Fibroblast of lung (primary cell): ENCODE data around the gene TNFAIP8L3. TPM values are rescaled to one million over a fixed set of nuclear protein-coding genes. Genes with fewer than 3 reads are reported as not detected.

Experiments
- DNase-seq, 2 donors: peaks; one replicate each; pipeline versions ENCODE4 v3.0.0 to v3.0.0-alpha.2; 2010; ENCODE audit warnings: low read depth in 2 of 2
- H2AFZ ChIP-seq: 2 replicates; pipeline ENCODE4 v1.5.1; 2012; ENCODE audit warnings: low read length, control low read depth, inconsistent platforms
- H3K27ac ChIP-seq: 2 replicates; pipeline ENCODE4 v1.5.1; 2011; ENCODE audit warnings: low read length, control low read depth; ENCODE audit not compliant: insufficient read depth
- H3K27me3 ChIP-seq: 2 replicates; pipeline ENCODE4 v1.5.1; 2011; ENCODE audit warnings: mild to moderate bottlenecking, low read length; ENCODE audit not compliant: control insufficient read depth, insufficient read depth
- H3K36me3 ChIP-seq: 2 replicates; pipeline ENCODE4 v1.5.1; 2011; ENCODE audit warnings: low read length; ENCODE audit not compliant: control insufficient read depth, insufficient read depth
- H3K4me1 ChIP-seq: 2 replicates; pipeline ENCODE4 v1.5.1; 2011; ENCODE audit warnings: low read length; ENCODE audit not compliant: control insufficient read depth, insufficient read depth; ENCODE audit errors: extremely low read depth
- H3K4me2 ChIP-seq: 2 replicates; pipeline ENCODE4 v1.5.1; 2011; ENCODE audit warnings: low read length, control low read depth; ENCODE audit not compliant: insufficient read depth; ENCODE audit errors: extremely low read depth
- H3K4me3 ChIP-seq, 4 experiments: fragments of 200-600 bp in 1 of 4; sonication (generic) in 1 of 4; replicated peaks in 1 of 4; 2 replicates each; pipeline ENCODE4 v1.5.1; 2011 to 2016; ENCODE audit warnings: low read length in 4 of 4, low read depth in 3 of 4, mild to moderate bottlenecking in 3 of 4, control low read depth in 2 of 4, inconsistent platforms in 1 of 4, mixed read lengths in 1 of 4; ENCODE audit not compliant: insufficient read depth in 1 of 4; ENCODE audit errors: control extremely low read depth in 1 of 4
- H3K79me2 ChIP-seq: 2 replicates; pipeline ENCODE4 v1.5.1; 2012; ENCODE audit warnings: mild to moderate bottlenecking, low read length, inconsistent platforms; ENCODE audit not compliant: control insufficient read depth, insufficient read depth
- H3K9ac ChIP-seq: 2 replicates; pipeline ENCODE4 v1.5.1; 2011; ENCODE audit warnings: mild to moderate bottlenecking, low read length, control low read depth; ENCODE audit not compliant: insufficient read depth
- H3K9me3 ChIP-seq: 2 replicates; pipeline ENCODE4 v1.5.1; 2012; ENCODE audit warnings: low read depth, low read length; ENCODE audit not compliant: control insufficient read depth, insufficient read depth
- H4K20me1 ChIP-seq: 2 replicates; pipeline ENCODE4 v1.5.1; 2011; ENCODE audit warnings: low read length; ENCODE audit not compliant: control insufficient read depth, insufficient read depth; ENCODE audit errors: extremely low read depth
- CTCF ChIP-seq, 2 donors: IDR thresholded peaks in 1 of 2; conservative IDR thresholded peaks in 1 of 2; 1 replicate in 1 of 2; 2 replicates in 1 of 2; pipeline ENCODE4 v1.5.1; 2011 to 2012; ENCODE audit warnings: low read length in 2 of 2, control low read depth in 1 of 2, inconsistent platforms in 1 of 2, low read depth in 1 of 2, mild to moderate bottlenecking in 1 of 2
- EZH2 ChIP-seq: IDR thresholded peaks from 2 replicates; pipeline ENCODE4 v1.5.1; 2012; ENCODE audit warnings: low read length, control low read depth, mild to moderate bottlenecking; ENCODE audit errors: missing control alignments
- polyA plus RNA-seq, 2 donors: library from polyadenylated mRNA; depleted of rRNA in 1 of 2; stranded (reverse) in 1 of 2; unstranded in 1 of 2; fragments of >200 nt; gene quantifications; 2 replicates each; pipeline ENCODE4 v1.2.1, GENCODE V29; 2011 to 2012; ENCODE audit warnings: missing spikeins in 1 of 2
- total RNA-seq: library from RNA; depleted of rRNA; stranded (reverse); fragments of >200 nt; gene quantifications from 2 replicates; pipeline ENCODE4 v1.2.1, GENCODE V29; 2014

TNFAIP8L3 gene
- total and polyA plus RNA-seq, 2 donors (not counting 1 experiment from before 2014, with no cell fraction given) = 0.57 to 10.7 TPM

GRCh38 chr15:51075826-51076523 is 18.7 kb downstream of the TNFAIP8L3 start:
- no peak for TF ChIP-seq EZH2
- no peak for TF ChIP-seq CTCF (conservative IDR thresholded peaks at IDR 0.05 in 1 of 2, IDR thresholded peaks at IDR 0.05 in 1 of 2; ENCODE audit: low read depth in 1 of 2, low read length in 2 of 2)
- Histone ChIP-seq H3K9ac (no peak overlapping the region), H3K27ac (no peak overlapping the region), H3K4me2 (no peak overlapping the region), H3K4me1 (no peaks in the 10 kb centered on the region), H3K9me3 (no peaks in the 10 kb centered on the region), H4K20me1 (no peaks in the 10 kb centered on the region), H3K79me2 (no peaks in the 10 kb centered on the region), H3K27me3 (no peaks in the 10 kb centered on the region), H2AFZ (no peak overlapping the region), H3K4me3 (no peak overlapping the region), H3K36me3 (no peaks in the 10 kb centered on the region)
- DNase-seq = no peak

GRCh38 chr15:51075364-51075763 is 19.3 kb downstream of the TNFAIP8L3 start:
- DNase-seq = no peak
- H3K27me3 ChIP-seq = no peaks in the 10 kb centered on the region
- no peak overlapping the region for H2AFZ ChIP-seq
- H3K4me1 ChIP-seq = no peaks in the 10 kb centered on the region
- H3K9me3 ChIP-seq = no peaks in the 10 kb centered on the region
- no peaks in the 10 kb centered on the region for H4K20me1 ChIP-seq
- H3K36me3 ChIP-seq = no peaks in the 10 kb centered on the region
- no peaks in the 10 kb centered on the region for H3K79me2 ChIP-seq
- H3K9ac ChIP-seq = no peak overlapping the region
- H3K4me2 ChIP-seq = no peak overlapping the region
- no peak overlapping the region for H3K4me3 ChIP-seq
- TF ChIP-seq EZH2 = no peak
- no peak overlapping the region for H3K27ac ChIP-seq

GRCh38 chr15:51074926-51075325 is 19.8 kb downstream of the TNFAIP8L3 start:
- Histone ChIP-seq H3K9me3 (no peaks in the 10 kb centered on the region), H3K27me3 (no peaks in the 10 kb centered on the region), H3K27ac (no peak overlapping the region), H3K9ac (no peak overlapping the region), H3K4me2 (no peak overlapping the region), H3K4me1 (no peaks in the 10 kb centered on the region), H2AFZ (no peak overlapping the region), H3K36me3 (no peaks in the 10 kb centered on the region), H3K79me2 (no peaks in the 10 kb centered on the region), H4K20me1 (no peaks in the 10 kb centered on the region), H3K4me3 (no peak overlapping the region)
- TF ChIP-seq EZH2 (no peak), CTCF (conservative IDR thresholded peaks at IDR 0.05 in 1 of 2, IDR thresholded peaks at IDR 0.05 in 1 of 2; ENCODE audit: low read depth in 1 of 2, low read length in 2 of 2) (no peak)
- no peak for DNase-seq
